Osteoblast (primary cell): Measurements from ENCODE around the gene MEPE. TPM values are rescaled to one million over a fixed set of nuclear protein-coding genes. Genes with fewer than 3 reads are reported as not detected.

Experiments used
- DNase-seq: peaks from one replicate; pipeline ENCODE4 v3.0.0; 2011; ENCODE audit warnings: low spot score, mixed read lengths; ENCODE audit not compliant: insufficient read length; ENCODE audit errors: missing footprints
- H2AFZ ChIP-seq: 2 replicates; pipeline ENCODE4 v1.6.0; 2011; ENCODE audit warnings: mild to moderate bottlenecking, low read length
- H3K27ac ChIP-seq: 2 replicates; pipeline ENCODE4 v1.5.1; 2011; ENCODE audit warnings: mild to moderate bottlenecking, low read depth, low read length, moderate library complexity
- H3K27me3 ChIP-seq: 2 replicates; pipeline ENCODE4 v1.6.0; 2012; ENCODE audit warnings: mild to moderate bottlenecking, control low read depth, inconsistent platforms, low read length, moderate library complexity; ENCODE audit not compliant: insufficient read depth
- H3K36me3 ChIP-seq: 2 replicates; pipeline ENCODE4 v1.5.1; 2011; ENCODE audit warnings: mild to moderate bottlenecking, low read length, control low read depth, moderate library complexity; ENCODE audit not compliant: insufficient read depth
- H3K4me1 ChIP-seq: 2 replicates; pipeline ENCODE4 v1.5.1; 2011; ENCODE audit warnings: mild to moderate bottlenecking, low read length, control low read depth, moderate library complexity; ENCODE audit not compliant: insufficient read depth
- H3K4me2 ChIP-seq: 2 replicates; pipeline ENCODE4 v1.6.0; 2011; ENCODE audit warnings: mild to moderate bottlenecking, low read length; ENCODE audit not compliant: insufficient read depth
- H3K4me3 ChIP-seq: fragments of 200-600 bp; sonication (generic); 3 replicates; pipeline ENCODE4 v1.5.1; 2012; ENCODE audit warnings: mild to moderate bottlenecking, low read length, inconsistent platforms; ENCODE audit not compliant: insufficient read depth
- H3K79me2 ChIP-seq: 2 replicates; pipeline ENCODE4 v1.6.0; 2012; ENCODE audit warnings: mild to moderate bottlenecking, low read length, control low read depth, inconsistent platforms; ENCODE audit not compliant: insufficient read depth
- H3K9me3 ChIP-seq: 2 replicates; pipeline ENCODE4 v1.5.1; 2011; ENCODE audit warnings: low read depth, low read length, control low read depth
- H4K20me1 ChIP-seq: 2 replicates; pipeline ENCODE4 v1.6.0; 2012; ENCODE audit warnings: mild to moderate bottlenecking, low read length, control low read depth; ENCODE audit not compliant: insufficient read depth
- CTCF ChIP-seq: IDR thresholded peaks from 2 replicates; pipeline ENCODE4 v1.5.1; 2011; ENCODE audit warnings: mild to moderate bottlenecking, low read depth, low read length, moderate library complexity; ENCODE audit errors: extremely low read depth
- total RNA-seq: library from RNA; depleted of rRNA; stranded (reverse); fragments of >200 nt; gene quantifications from 2 replicates; pipeline ENCODE4 v1.2.3, GENCODE V29; 2012

Gene MEPE
- total RNA-seq, 1 donor = not detected

- DNase-seq = no peak
- Histone ChIP-seq H4K20me1 (no peaks in the 10 kb centered on the region), H2AFZ (no peak overlapping the region), H3K4me1 (no peaks in the 10 kb centered on the region), H3K27me3 (no peaks in the 10 kb centered on the region), H3K4me2 (no peak overlapping the region), H3K27ac (no peak overlapping the region), H3K79me2 (no peaks in the 10 kb centered on the region), H3K36me3 (no peaks in the 10 kb centered on the region), H3K9me3 (no peaks in the 10 kb centered on the region), H3K4me3 (no peak overlapping the region)
- TF ChIP-seq CTCF = no peak
Measured at GRCh38 chr4:87856816-87857215, 24.0 kb downstream of the MEPE start.

- TF ChIP-seq CTCF = no peak
- no peak for DNase-seq
Measured at GRCh38 chr4:87857789-87858188, 25.0 kb downstream of the MEPE start.

GRCh38 chr4:87862236-87862635 lies 29.5 kb downstream of the MEPE start:
- H3K4me3 ChIP-seq = no peak overlapping the region
- no peaks in the 10 kb centered on the region for H3K36me3 ChIP-seq
- no peak for DNase-seq
- no peak overlapping the region for H3K27ac ChIP-seq
- no peaks in the 10 kb centered on the region for H3K9me3 ChIP-seq
- no peak for TF ChIP-seq CTCF
- H3K27me3 ChIP-seq = no peaks in the 10 kb centered on the region
- no peaks in the 10 kb centered on the region for H3K79me2 ChIP-seq
- H3K4me1 ChIP-seq = peaks cover 9% of the 10 kb centered on the region
- H3K4me2 ChIP-seq = no peak overlapping the region
- H4K20me1 ChIP-seq = no peaks in the 10 kb centered on the region
- no peak overlapping the region for H2AFZ ChIP-seq

More at GRCh38 chr4:87857789-87858188, 25.0 kb downstream of the MEPE start:
- no peak overlapping the region for H2AFZ ChIP-seq
- H3K27me3 ChIP-seq = no peaks in the 10 kb centered on the region
- no peaks in the 10 kb centered on the region for H3K36me3 ChIP-seq
- H3K4me2 ChIP-seq = no peak overlapping the region
- H3K4me3 ChIP-seq = no peak overlapping the region
- H3K79me2 ChIP-seq = no peaks in the 10 kb centered on the region
- H4K20me1 ChIP-seq = no peaks in the 10 kb centered on the region
- no peaks in the 10 kb centered on the region for H3K4me1 ChIP-seq
- no peaks in the 10 kb centered on the region for H3K9me3 ChIP-seq
- no peak overlapping the region for H3K27ac ChIP-seq

- Histone ChIP-seq H3K9me3 (no peaks in the 10 kb centered on the region), H3K27ac (no peak overlapping the region), H3K4me3 (no peak overlapping the region), H3K79me2 (no peaks in the 10 kb centered on the region), H4K20me1 (no peaks in the 10 kb centered on the region), H2AFZ (no peak overlapping the region), H3K27me3 (no peaks in the 10 kb centered on the region), H3K4me1 (peaks cover 9% of the 10 kb centered on the region), H3K36me3 (no peaks in the 10 kb centered on the region), H3K4me2 (no peak overlapping the region)
- no peak for DNase-seq
- TF ChIP-seq CTCF = no peak
Measured at GRCh38 chr4:87863486-87863885, 30.7 kb downstream of the MEPE start.
